RWPE1 (cell line): ENCODE data around the gene SLC25A46.
A peak's percentile ranks its signal among the peaks of the same experiment; 100 is the strongest.
"Not testable (repeated sequence)": the region's sequence is repeated elsewhere in the genome, so short reads cannot be mapped to it uniquely, and the experiment has no call there.

Source experiments
- CTCF ChIA-PET: fragments of 350-600 bp; sonication (Branson Sonifier 250); formaldehyde crosslinking; extraction: SDS; loops from one replicate; lab custom pipeline; 2021; lab: Yijun Ruan, JAX
- POLR2A ChIA-PET: fragments of 400-600 bp; formaldehyde crosslinking; extraction: SDS; loops from one replicate; lab custom pipeline; 2020; ENCODE audit warnings: antibody characterized with exemption; ENCODE audit not compliant: low non-redundant PET; lab: Yijun Ruan, JAX
- DNase-seq: peaks from one replicate; pipeline ENCODE4 v3.0.0; 2012; ENCODE audit warnings: low spot score
- H3K27ac ChIP-seq: fragments of 450-650 bp; 2 replicates; pipeline ENCODE4 v1.5.1; 2017
- CTCF ChIP-seq: fragments of 450-650 bp; conservative IDR thresholded peaks from 2 replicates; pipeline ENCODE4 v1.5.1; 2017; ENCODE audit warnings: low read depth, mild to moderate bottlenecking

SLC25A46 gene

GRCh38 chr5:110707260-110707844 lies 31.5 kb upstream of the SLC25A46 start:
- ChIA-PET CTCF (interaction anchor here (0.5 kb wide), 1 partner anchor 113 kb away, joined by 5 read pairs; no protein-coding TSS in a partner anchor), POLR2A (no interaction called here)
- no peak for TF ChIP-seq CTCF
- no peak for DNase-seq
- no peak overlapping the region for H3K27ac ChIP-seq

- no peak for DNase-seq
- ChIA-PET POLR2A (no interaction called here), CTCF (interaction anchor here (0.7 to 1.0 kb wide), 3 partner anchors 17 to 550 kb away, joined by 3 read pairs; no protein-coding TSS in a partner anchor)
- no peak overlapping the region for H3K27ac ChIP-seq
- no peak for TF ChIP-seq CTCF
Measured at GRCh38 chr5:110716247-110717245, 22.3 kb upstream of the SLC25A46 start.

DNA sequence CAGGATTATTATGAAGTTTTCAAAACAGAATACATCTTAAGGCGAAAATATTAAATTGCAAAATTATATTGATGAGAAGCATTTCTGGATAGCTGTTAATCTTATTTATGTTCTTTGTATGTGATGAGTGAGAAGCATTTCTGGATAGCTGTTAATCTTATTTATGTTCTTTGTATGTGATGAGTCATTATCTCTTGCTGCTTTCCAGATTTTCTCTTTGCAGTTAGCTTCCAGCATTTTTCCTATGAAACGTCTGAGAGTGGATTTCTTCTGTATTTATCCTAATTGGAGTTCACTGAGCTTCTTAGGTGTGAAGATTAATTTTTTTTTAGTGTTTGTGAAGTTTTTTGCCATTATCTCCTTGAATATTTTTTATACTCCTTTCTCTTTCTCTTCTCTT lies 20.5 kb upstream of the SLC25A46 start:
- ChIA-PET POLR2A (no interaction called here), CTCF (interaction anchor here (1.2 kb wide), 1 partner anchor 15 kb away, joined by 3 read pairs; no protein-coding TSS in a partner anchor)
- DNase-seq: no peak
- H3K27ac ChIP-seq: no peak overlapping the region
- no peak for TF ChIP-seq CTCF

DNA sequence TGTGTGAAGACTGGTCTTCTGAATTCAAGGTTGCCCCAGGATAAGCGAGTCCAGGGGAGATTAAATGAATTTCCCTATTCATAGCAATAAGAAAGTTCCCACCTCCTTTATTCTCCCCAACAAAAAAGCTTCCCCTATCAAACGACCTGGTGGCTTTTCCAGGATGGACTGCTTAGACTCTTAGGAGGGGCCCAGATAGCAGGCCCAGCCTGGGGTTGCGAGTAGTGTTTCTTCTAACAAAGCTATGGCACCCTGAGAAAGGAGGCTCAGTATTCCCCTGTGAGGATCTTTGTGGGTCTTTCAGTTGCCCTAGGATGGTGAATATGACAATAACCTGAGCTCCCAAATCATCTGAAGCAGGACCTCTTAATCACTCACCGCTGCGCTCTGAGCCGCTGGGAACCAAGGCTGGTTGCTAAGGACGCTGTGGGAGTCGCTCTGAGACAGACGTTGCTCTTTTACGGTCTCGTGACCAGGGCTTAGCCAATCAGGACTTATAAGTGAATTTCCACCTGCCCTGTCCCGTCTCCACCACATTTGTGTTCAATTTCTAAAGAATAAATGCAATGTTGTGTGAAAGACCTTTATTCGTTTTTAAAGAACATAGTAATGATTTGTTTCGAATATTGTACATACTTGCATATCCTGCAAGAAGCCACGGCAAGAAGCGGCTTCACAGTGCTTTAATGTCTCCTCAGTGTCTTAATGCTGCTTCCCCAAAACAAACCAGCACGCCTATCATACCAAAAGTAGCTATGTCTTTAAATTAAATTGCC lies 12.4 kb upstream of the SLC25A46 start, which contains the start of gene TMEM232:
TSS of gene TMEM232 (minus strand) at position 423 of the 776 bp plus-strand sequence. CDS start 59,319 bp downstream, outside the sequence.
- no peak for TF ChIP-seq CTCF
- POLR2A ChIA-PET: no interaction called here
- peak; percentile 66 for DNase-seq
- H3K27ac ChIP-seq: no peak within 1 kb of the TSS
- CTCF ChIA-PET: interaction anchor here (0.6 kb wide), 1 partner anchor 706 kb away, joined by 3 read pairs; no protein-coding TSS in a partner anchor

DNA sequence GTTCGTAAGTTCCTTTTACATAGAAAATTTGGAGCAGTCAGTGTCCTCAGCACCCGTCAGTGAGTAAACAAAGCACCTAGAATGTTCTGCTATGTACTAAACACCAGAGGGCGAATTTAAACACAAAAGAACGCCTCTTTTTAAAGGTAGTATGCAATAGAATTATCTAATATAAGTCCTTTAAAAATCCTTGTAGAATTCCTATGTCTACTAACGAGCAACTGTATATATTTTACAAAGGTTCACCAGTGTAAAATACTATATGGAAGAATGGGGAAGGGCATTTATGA lies 11.8 kb upstream of the SLC25A46 start:
- POLR2A ChIA-PET: no interaction called here
- H3K27ac ChIP-seq: no peak overlapping the region
- no peak for DNase-seq
- CTCF ChIA-PET: interaction anchor here (0.6 kb wide), 1 partner anchor 706 kb away, joined by 3 read pairs; no protein-coding TSS in a partner anchor
- no peak for TF ChIP-seq CTCF

DNA sequence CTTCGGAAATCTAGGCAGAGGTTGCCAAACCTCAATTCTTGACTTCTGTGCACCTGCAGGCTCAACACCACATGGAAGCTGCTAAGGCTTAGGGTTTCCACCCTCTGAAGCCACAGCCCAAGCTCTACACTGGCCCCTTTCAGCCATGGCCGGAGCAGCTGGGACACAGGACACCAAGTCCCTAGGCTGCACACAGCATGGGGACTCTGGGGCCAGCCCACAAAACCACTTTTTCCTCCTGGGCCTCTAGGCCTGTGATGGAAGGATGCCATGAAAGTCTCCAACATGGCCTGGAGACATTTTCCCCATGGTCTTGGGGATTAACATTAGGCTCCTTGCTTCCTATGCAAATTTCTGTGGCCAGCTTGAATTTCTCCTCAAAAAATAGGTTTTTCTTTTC lies 7.3 kb upstream of the SLC25A46 start:
- DNase-seq, CTCF ChIA-PET, H3K27ac ChIP-seq, POLR2A ChIA-PET: not testable (repeated sequence)
